GM06990 (cell line): ENCODE measurements around the gene SLC39A9.
"Not testable (repeated sequence)": the region's sequence is repeated elsewhere in the genome, so short reads cannot be mapped to it uniquely, and the experiment has no call there.

Experiments
- DNase-seq: peaks from one replicate; pipeline ENCODE4 v3.0.0-alpha.2; 2011; ENCODE audit not compliant: insufficient read length; ENCODE audit errors: extremely low read depth
- H3K27me3 ChIP-seq: replicated peaks from 2 replicates; pipeline ENCODE4 v1.6.0; 2011; ENCODE audit warnings: low read length; ENCODE audit not compliant: control insufficient read depth, insufficient read depth
- H3K36me3 ChIP-seq: 2 replicates; pipeline ENCODE4 v1.5.1; 2011; ENCODE audit warnings: low read length; ENCODE audit not compliant: control insufficient read depth, insufficient read depth
- H3K4me3 ChIP-seq: replicated peaks from 2 replicates; pipeline ENCODE4 v1.5.1; 2011; ENCODE audit warnings: low read depth, mild to moderate bottlenecking, control low read depth, low read length
- CTCF ChIP-seq: IDR thresholded peaks from 2 replicates; pipeline ENCODE4 v1.5.1; 2011; ENCODE audit warnings: low read length, control low read depth, mild to moderate bottlenecking, inconsistent platforms; ENCODE audit not compliant: insufficient read depth, poor library complexity, severe bottlenecking

Gene SLC39A9

GRCh38 chr14:69408331-69408960, 10.0 kb downstream of the SLC39A9 start:
- H3K36me3 ChIP-seq = no peaks in the 10 kb centered on the region; the same call in none of the 2 replicates
- no peak for DNase-seq
- TF ChIP-seq CTCF = no peak

GRCh38 chr14:69413483-69413882, 15.0 kb downstream of the SLC39A9 start:
- no peak for TF ChIP-seq CTCF
- Histone ChIP-seq H3K27me3 (no peaks in the 10 kb centered on the region), H3K36me3 (no peaks in the 10 kb centered on the region), H3K4me3 (no peak overlapping the region)
- no peak for DNase-seq

More at GRCh38 chr14:69408331-69408960, 10.0 kb downstream of the SLC39A9 start:
- H3K4me3 ChIP-seq = no peak overlapping the region
- H3K27me3 ChIP-seq = no peaks in the 10 kb centered on the region

GRCh38 chr14:69416087-69416486, 17.6 kb downstream of the SLC39A9 start:
- not testable (repeated sequence) for H3K4me3 ChIP-seq, H3K36me3 ChIP-seq, DNase-seq, H3K27me3 ChIP-seq

- H3K27me3 ChIP-seq = no peaks in the 10 kb centered on the region
- TF ChIP-seq CTCF = no peak
- DNase-seq = no peak
- peaks cover 2% of the 10 kb centered on the region for H3K36me3 ChIP-seq
- no peak overlapping the region for H3K4me3 ChIP-seq
Measured at GRCh38 chr14:69423279-69423678, 24.8 kb downstream of the SLC39A9 start.

- no peak for DNase-seq
- TF ChIP-seq CTCF = no peak
- H3K27me3 ChIP-seq = no peaks in the 10 kb centered on the region
- H3K4me3 ChIP-seq = no peak overlapping the region
- peaks cover 2% of the 10 kb centered on the region for H3K36me3 ChIP-seq
Measured at GRCh38 chr14:69424149-69424923, 25.8 kb downstream of the SLC39A9 start.

- no peak for TF ChIP-seq CTCF
- H3K36me3 ChIP-seq = peaks cover 2% of the 10 kb centered on the region
Measured at GRCh38 chr14:69427596-69427995, 29.1 kb downstream of the SLC39A9 start.

More at GRCh38 chr14:69427596-69427995, 29.1 kb downstream of the SLC39A9 start:
- H3K4me3 ChIP-seq = no peak overlapping the region
- H3K27me3 ChIP-seq = no peaks in the 10 kb centered on the region
- DNase-seq = no peak
